ENCODE data around the gene THSD1.
"Not testable (repeated sequence)": the region's sequence is repeated elsewhere in the genome, so short reads cannot be mapped to it uniquely, and the experiment has no call there.

Gene THSD1

GRCh38 chr13:52428295-52428694 is 22.3 kb upstream of the THSD1 start:
- TF ChIP-seq CTCF (IDR thresholded peaks at IDR 0.05; ENCODE audit: low read depth, low read length): no peak

GRCh38 chr13:52421216-52421615 is 15.2 kb upstream of the THSD1 start:
- no peak for TF ChIP-seq CTCF (IDR thresholded peaks at IDR 0.05; ENCODE audit: low read depth, low read length)
- DNase-seq (ENCODE audit: extremely low read depth, low read depth): no peak

More at GRCh38 chr13:52428295-52428694, 22.3 kb upstream of the THSD1 start:
- DNase-seq (ENCODE audit: extremely low read depth, low read depth): no peak

GRCh38 chr13:52419080-52419479 is 13.1 kb upstream of the THSD1 start:
- TF ChIP-seq CTCF (IDR thresholded peaks at IDR 0.05; ENCODE audit: low read depth, low read length): no peak
- no peak for DNase-seq (ENCODE audit: extremely low read depth, low read depth)

DNA sequence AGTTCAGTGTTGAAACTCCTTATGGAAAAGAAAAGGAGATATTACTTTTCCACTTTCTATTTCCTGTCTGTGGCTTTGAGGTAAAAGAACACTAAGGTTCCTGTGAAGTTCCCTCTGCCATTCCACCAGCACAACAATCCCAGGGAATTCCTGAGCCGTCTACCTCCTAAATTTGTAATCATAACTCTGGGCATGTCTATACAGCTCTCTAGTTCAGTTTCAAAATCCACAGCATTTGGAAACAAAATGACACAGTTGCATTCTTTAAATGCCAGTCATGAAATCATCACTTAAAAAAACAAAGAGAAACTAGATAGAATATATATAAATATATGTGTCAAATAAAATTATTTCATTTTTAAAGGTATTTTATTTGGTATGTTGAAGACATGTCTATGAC is 9.0 kb upstream of the THSD1 start:
- DNase-seq (ENCODE audit: extremely low read depth, low read depth): no peak
- no peak for TF ChIP-seq CTCF (IDR thresholded peaks at IDR 0.05; ENCODE audit: low read depth, low read length)

GRCh38 chr13:52414051-52414450 is 8.1 kb upstream of the THSD1 start:
- DNase-seq (ENCODE audit: extremely low read depth, low read depth): no peak
- no peak for TF ChIP-seq CTCF (IDR thresholded peaks at IDR 0.05; ENCODE audit: low read depth, low read length)

- TF ChIP-seq CTCF (IDR thresholded peaks at IDR 0.05; ENCODE audit: low read depth, low read length): no peak
- DNase-seq (ENCODE audit: extremely low read depth, low read depth): no peak
Observed at GRCh38 chr13:52412128-52412527, 6.2 kb upstream of the THSD1 start.

DNA sequence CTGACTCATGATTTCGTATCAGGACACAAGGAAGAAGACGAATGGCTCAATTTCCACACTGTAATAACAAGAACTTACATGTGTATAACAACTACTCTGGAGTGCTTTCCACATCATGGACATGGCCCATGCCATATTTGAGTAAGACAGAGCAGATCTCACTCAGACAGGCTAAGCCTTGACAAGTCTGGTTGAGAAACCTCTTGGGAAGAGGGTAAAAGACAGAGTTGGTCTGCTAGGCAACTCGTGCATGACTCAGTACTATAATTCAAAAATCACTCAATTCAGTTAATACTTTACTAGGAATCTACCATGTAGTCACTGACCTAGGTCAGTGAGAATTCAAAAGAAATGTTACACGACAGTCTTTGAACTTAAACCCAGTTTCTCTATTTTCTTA is 5.7 kb upstream of the THSD1 start:
- no peak for TF ChIP-seq CTCF (IDR thresholded peaks at IDR 0.05; ENCODE audit: low read depth, low read length)
- no peak for DNase-seq (ENCODE audit: extremely low read depth, low read depth)

DNA sequence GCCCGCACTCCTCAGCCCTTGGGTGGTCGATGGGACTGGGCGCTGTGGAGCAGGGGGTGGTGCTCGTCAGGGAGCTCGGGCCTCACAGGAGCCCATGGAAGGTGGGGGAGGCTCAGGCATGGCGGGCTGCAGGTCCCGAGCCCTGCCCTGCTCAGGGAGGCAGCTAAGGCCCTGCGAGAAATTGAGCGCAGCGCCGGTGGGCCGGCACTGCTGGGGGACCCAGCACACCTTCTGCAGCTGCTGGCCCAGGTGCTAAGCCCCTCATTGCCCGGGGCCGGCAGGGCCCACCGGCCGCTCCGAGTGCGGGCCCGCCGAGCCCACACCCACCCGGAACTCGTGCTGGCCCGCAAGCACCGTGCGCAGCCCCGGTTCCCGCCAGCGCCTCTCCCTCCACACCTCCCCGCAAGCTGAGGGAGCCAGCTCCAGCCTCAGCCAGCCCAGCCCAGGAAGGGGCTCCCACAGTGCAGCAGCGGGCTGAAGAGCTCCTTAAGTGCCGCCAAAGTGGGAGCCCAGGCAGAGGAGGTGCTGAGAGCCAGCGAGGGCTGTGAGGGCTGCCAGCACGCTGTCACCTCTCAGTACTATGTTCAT is 2.2 kb upstream of the THSD1 start:
- not testable (repeated sequence) for DNase-seq (ENCODE audit: extremely low read depth, low read depth)

GRCh38 chr13:52407436-52407835 is 1.5 kb upstream of the THSD1 start:
- not testable (repeated sequence) for DNase-seq (ENCODE audit: extremely low read depth, low read depth)
